AG09309 (cell line): ENCODE results near the gene CDA.

Experiments
- DNase-seq: peaks from one replicate; pipeline ENCODE4 v3.0.0-alpha.2; 2010; ENCODE audit warnings: low read depth
- H3K4me3 ChIP-seq: 2 replicates; pipeline ENCODE4 v1.5.1; 2011; ENCODE audit warnings: mild to moderate bottlenecking, low read depth, low read length, moderate library complexity; ENCODE audit not compliant: control insufficient read depth
- TF ChIP-seq, protein P1 (sequence below): IDR thresholded peaks from 2 replicates; pipeline ENCODE4 v1.5.1; 2011; ENCODE audit warnings: mild to moderate bottlenecking, low read depth, low read length, inconsistent platforms; ENCODE audit not compliant: insufficient read depth, control insufficient read depth; ENCODE audit errors: missing control alignments

The CDA gene

DNA sequence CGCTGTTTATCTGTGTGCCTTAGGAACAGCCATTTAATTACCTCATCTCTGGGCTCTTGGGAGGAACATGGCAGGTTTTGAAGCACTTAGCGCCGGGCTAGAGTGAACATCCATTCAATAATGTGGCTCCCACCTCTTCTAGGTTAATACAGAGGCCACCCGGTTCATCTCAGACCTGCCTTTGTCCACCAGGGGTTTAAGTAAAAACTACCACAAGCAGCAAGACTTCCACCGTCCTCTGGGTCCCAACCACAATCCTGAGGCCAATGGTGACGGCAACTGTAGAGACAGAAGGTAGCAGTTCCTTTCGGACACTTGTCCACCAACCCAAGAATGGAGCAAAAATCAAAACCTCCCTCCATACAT lies 73.2 kb downstream of the CDA start:
- TF ChIP-seq, protein P1, sequence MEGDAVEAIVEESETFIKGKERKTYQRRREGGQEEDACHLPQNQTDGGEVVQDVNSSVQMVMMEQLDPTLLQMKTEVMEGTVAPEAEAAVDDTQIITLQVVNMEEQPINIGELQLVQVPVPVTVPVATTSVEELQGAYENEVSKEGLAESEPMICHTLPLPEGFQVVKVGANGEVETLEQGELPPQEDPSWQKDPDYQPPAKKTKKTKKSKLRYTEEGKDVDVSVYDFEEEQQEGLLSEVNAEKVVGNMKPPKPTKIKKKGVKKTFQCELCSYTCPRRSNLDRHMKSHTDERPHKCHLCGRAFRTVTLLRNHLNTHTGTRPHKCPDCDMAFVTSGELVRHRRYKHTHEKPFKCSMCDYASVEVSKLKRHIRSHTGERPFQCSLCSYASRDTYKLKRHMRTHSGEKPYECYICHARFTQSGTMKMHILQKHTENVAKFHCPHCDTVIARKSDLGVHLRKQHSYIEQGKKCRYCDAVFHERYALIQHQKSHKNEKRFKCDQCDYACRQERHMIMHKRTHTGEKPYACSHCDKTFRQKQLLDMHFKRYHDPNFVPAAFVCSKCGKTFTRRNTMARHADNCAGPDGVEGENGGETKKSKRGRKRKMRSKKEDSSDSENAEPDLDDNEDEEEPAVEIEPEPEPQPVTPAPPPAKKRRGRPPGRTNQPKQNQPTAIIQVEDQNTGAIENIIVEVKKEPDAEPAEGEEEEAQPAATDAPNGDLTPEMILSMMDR, result no peak
- no peak for DNase-seq
- peak overlapping the region; percentile 91 for H3K4me3 ChIP-seq

GRCh38 chr1:20663365-20663764 lies 74.5 kb downstream of the CDA start:
- no peak overlapping the region for H3K4me3 ChIP-seq
- DNase-seq, result no peak

GRCh38 chr1:20663969-20664715 lies 75.2 kb downstream of the CDA start:
- TF ChIP-seq, protein P1, result no peak
- no peak overlapping the region for H3K4me3 ChIP-seq
- DNase-seq, result no peak

More at GRCh38 chr1:20663365-20663764, 74.5 kb downstream of the CDA start:
- TF ChIP-seq, protein P1, result peak; percentile 8

- TF ChIP-seq, protein P1, result no peak
- no peak overlapping the region for H3K4me3 ChIP-seq
- DNase-seq, result no peak
These were observed 76.8 kb downstream of the CDA start for GRCh38 chr1:20665726-20666125.

- TF ChIP-seq, protein P1, result no peak
- DNase-seq, result no peak
- no peak overlapping the region for H3K4me3 ChIP-seq
These were observed 77.2 kb downstream of the CDA start for GRCh38 chr1:20666146-20666545.

- H3K4me3 ChIP-seq, result no peak overlapping the region
- TF ChIP-seq, protein P1, result no peak
- no peak for DNase-seq
These were observed 77.9 kb downstream of the CDA start for GRCh38 chr1:20666804-20667203.
